Neural crest cell (in vitro differentiated cells): ENCODE measurements around the gene C5orf46. TPM values are rescaled to one million over a fixed set of nuclear protein-coding genes. Genes with fewer than 3 reads are reported as not detected.

Experiments used
- DNase-seq: peaks from one replicate; pipeline ENCODE4 v3.0.0; 2021; ENCODE audit warnings: low read depth, mixed read lengths, low spot score
- H3K27ac Mint-ChIP-seq: one replicate; pipeline ENCODE4 v1.8.0; 2021; ENCODE audit warnings: mild to moderate bottlenecking, mixed read lengths; ENCODE audit not compliant: unreplicated experiment
- H3K27me3 Mint-ChIP-seq: 2 replicates; pipeline ENCODE4 v1.8.0; 2021; ENCODE audit warnings: low read depth, mild to moderate bottlenecking, mixed read lengths
- H3K36me3 Mint-ChIP-seq: 2 replicates; pipeline ENCODE4 v1.8.0; 2021; ENCODE audit warnings: low read depth, mild to moderate bottlenecking, mixed read lengths
- H3K4me1 Mint-ChIP-seq: 2 replicates; pipeline ENCODE4 v1.8.0; 2021; ENCODE audit warnings: mixed read lengths
- H3K4me3 Mint-ChIP-seq: one replicate; pipeline ENCODE4 v1.8.0; 2021; ENCODE audit warnings: mild to moderate bottlenecking, mixed read lengths
- H3K9me3 Mint-ChIP-seq: 2 replicates; pipeline ENCODE4 v1.8.0; 2021; ENCODE audit warnings: mixed read lengths
- total RNA-seq: library from RNA; stranded (reverse); gene quantifications from 2 replicates; pipeline ENCODE4 v1.2.1, GENCODE V29; 2021
- TF ChIP-seq, protein P1 (sequence below): fragments of 200-600 bp; sonication (generic); conservative IDR thresholded peaks from 2 replicates; pipeline ENCODE4 v1.5.0; 2021; ENCODE audit warnings: antibody characterized with exemption, mild to moderate bottlenecking

C5orf46 gene
- total RNA-seq, 1 donor from 2014 or later: not detected

GRCh38 chr5:147882586-147883313, 23.6 kb downstream of the C5orf46 start:
- H3K27ac Mint-ChIP-seq: no peak overlapping the region
- no peaks in the 10 kb centered on the region for H3K36me3 Mint-ChIP-seq
- no peaks in the 10 kb centered on the region for H3K4me1 Mint-ChIP-seq
- H3K9me3 Mint-ChIP-seq: no peaks in the 10 kb centered on the region
- peaks cover 19% of the 10 kb centered on the region for H3K27me3 Mint-ChIP-seq
- DNase-seq: no peak
- no peak overlapping the region for H3K4me3 Mint-ChIP-seq
- TF ChIP-seq, protein P1, sequence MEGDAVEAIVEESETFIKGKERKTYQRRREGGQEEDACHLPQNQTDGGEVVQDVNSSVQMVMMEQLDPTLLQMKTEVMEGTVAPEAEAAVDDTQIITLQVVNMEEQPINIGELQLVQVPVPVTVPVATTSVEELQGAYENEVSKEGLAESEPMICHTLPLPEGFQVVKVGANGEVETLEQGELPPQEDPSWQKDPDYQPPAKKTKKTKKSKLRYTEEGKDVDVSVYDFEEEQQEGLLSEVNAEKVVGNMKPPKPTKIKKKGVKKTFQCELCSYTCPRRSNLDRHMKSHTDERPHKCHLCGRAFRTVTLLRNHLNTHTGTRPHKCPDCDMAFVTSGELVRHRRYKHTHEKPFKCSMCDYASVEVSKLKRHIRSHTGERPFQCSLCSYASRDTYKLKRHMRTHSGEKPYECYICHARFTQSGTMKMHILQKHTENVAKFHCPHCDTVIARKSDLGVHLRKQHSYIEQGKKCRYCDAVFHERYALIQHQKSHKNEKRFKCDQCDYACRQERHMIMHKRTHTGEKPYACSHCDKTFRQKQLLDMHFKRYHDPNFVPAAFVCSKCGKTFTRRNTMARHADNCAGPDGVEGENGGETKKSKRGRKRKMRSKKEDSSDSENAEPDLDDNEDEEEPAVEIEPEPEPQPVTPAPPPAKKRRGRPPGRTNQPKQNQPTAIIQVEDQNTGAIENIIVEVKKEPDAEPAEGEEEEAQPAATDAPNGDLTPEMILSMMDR: no peak

DNA sequence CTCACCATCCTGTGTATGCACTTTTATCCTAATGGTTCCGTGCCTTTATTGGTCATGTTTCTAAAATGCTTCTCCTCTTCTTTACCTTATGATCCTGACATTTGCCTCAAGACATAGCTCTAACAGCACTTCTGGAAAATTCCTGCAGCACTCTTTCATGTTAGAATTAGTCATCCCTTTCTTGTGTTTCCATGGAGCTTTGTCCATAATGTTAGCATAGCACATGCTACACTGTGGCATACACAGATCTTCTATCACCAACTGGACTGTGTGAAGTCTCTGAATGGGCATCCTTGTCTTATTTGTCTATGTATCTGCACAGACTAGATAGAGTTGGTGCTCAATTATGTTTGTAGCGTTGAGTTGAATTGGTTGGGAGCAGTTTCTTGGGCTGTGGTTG, 25.9 kb downstream of the C5orf46 start:
- no peaks in the 10 kb centered on the region for H3K4me1 Mint-ChIP-seq
- H3K27ac Mint-ChIP-seq: no peak overlapping the region
- no peaks in the 10 kb centered on the region for H3K36me3 Mint-ChIP-seq
- H3K4me3 Mint-ChIP-seq: no peak overlapping the region
- H3K27me3 Mint-ChIP-seq: peaks cover 29% of the 10 kb centered on the region
- DNase-seq: no peak
- H3K9me3 Mint-ChIP-seq: no peaks in the 10 kb centered on the region
- TF ChIP-seq, protein P1: no peak

DNA sequence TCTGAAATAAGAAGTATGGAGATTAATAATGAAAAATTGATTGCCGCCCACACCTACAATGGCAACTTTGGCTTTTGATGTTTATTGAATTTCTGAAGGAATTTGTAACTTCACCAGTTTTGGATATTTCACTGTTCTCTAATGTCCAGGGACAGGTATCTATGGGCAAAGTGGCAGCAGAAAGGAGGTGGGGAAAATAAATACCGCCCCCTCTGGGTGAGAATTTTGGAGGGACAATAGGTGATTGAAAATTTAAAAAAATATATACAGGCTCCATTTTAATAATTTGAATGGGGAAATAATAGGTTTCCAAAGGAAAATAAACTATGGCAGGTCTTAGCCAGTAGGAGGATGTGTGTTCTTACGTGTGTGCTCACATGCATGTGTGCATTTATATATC, 26.6 kb downstream of the C5orf46 start:
- peaks cover 30% of the 10 kb centered on the region for H3K27me3 Mint-ChIP-seq
- no peak overlapping the region for H3K4me3 Mint-ChIP-seq
- H3K36me3 Mint-ChIP-seq: no peaks in the 10 kb centered on the region
- no peak for DNase-seq
- TF ChIP-seq, protein P1: no peak
- no peaks in the 10 kb centered on the region for H3K9me3 Mint-ChIP-seq
- H3K27ac Mint-ChIP-seq: no peak overlapping the region
- peaks cover 4% of the 10 kb centered on the region for H3K4me1 Mint-ChIP-seq

DNA sequence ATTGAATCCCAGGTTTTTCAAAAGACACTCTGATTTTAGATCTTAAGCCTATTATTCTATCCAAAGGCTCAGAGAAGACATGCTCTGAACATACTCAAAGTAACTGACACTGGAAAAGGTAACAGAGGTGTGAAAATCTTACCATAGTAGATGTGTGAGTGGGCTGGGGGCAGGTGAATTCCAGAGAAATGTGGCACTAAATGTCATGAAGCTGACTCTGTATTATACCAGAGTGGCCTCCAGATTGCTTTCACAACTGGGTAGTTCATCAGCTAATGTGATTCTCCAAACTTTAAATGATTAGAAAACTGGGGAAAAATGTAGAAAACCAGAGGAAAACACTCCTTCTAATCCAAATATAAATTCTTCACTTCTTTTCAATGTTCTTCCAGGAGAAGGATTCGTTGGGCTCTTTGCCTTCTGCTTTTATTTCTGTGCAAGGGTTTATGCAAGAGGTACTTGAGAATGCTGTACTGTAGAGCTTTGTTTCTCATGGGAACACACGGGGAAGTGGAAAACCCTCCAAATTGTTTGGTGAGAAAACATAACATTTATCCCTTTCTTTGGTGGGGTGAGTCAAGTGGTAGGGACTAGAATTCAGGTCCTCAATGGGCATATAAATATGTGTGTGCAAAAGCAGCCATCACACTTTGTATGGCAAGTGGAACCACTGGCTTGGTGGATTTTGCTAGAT, 28.1 kb downstream of the C5orf46 start, which contains the start of gene SCGB3A2:
SCGB3A2 (plus strand) TSS at position 646 of the 694 bp plus-strand sequence. CDS start 93 bp downstream, outside the sequence.
- Mint-ChIP-seq H3K27me3 (peaks cover 36% of the 10 kb centered on the region), H3K4me1 (peaks cover 7% of the 10 kb centered on the region), H3K4me3 (no peak within 1 kb of the TSS), H3K9me3 (peaks cover under 1% of the 10 kb centered on the region), H3K27ac (no peak within 1 kb of the TSS), H3K36me3 (peaks cover 8% of the 10 kb centered on the region)
- no peak for DNase-seq
- TF ChIP-seq, protein P1: no peak

DNA sequence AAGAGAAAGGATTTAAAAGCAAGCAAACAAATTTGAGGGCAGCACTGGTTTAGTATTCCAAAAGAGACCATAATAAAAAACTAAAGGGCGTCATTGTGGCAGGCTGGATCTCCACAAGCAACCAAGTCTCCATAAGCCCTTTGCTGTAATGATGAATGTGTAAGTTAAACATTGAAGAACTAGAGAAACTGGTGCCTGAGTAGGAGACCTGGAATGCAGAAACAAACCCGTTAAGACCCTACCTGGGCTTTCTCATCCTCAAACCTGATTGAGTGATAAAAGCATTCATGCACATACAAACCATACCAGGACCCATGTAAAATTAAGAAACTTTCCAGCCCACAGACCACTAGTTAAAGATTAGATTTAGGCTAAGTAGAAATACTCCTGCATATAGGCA, 29.7 kb downstream of the C5orf46 start:
- Mint-ChIP-seq H3K9me3 (peaks cover 3% of the 10 kb centered on the region), H3K27ac (no peak overlapping the region), H3K4me3 (no peak overlapping the region), H3K36me3 (peaks cover 19% of the 10 kb centered on the region), H3K4me1 (peaks cover 13% of the 10 kb centered on the region), H3K27me3 (peaks cover 52% of the 10 kb centered on the region)
- TF ChIP-seq, protein P1: no peak
- no peak for DNase-seq
